HG03135 (cell line): Measurements from ENCODE around the gene SARNP.
"Not testable (repeated sequence)": the region's sequence is repeated elsewhere in the genome, so short reads cannot be mapped to it uniquely, and the experiment has no call there.

Experiments
- ATAC-seq: cut with Tn5 transposase; IDR thresholded peaks from one replicate; pipeline ENCODE4 v1.9.1; 2021; ENCODE audit warnings: mild to moderate bottlenecking, moderate library complexity; ENCODE audit not compliant: unreplicated experiment

The SARNP gene

DNA sequence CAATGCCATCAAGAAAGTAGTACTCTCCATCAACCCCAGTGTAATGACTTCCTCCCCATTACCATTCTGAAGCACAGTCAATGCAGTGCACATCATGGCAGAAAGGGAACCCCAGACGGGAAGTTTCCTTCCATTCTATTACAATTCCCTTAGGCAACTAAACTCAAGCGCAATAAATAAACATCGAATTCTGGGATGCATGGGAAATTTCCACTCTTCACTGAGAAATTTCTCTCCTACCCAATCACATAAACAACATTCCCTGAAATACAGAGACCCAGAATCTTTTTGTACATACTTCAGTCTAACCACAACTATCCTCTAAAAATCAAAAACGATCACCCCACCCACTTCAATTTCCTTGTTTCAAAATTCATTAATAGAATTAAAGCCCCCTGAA lies 20.0 kb downstream of the SARNP start:
- no peak for ATAC-seq

DNA sequence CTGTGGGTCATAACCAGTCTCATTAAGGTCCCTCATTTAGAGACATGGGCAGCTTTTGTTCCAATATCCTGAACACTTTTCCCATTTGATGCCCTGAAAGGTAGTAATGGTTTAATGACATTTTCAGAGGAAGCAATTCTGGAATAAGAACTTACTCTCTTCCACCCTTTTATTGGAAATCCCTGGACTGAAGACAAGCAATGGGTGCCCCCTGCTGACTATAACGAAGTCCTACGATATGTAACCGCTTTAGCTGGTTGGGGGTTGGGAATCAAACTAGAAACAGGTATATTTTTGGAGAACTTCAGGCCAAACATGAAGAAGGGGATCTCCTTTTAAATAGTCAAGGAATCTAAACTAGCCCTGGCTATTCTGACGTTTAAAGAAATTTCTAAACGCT lies 20.5 kb downstream of the SARNP start:
- no peak for ATAC-seq

DNA sequence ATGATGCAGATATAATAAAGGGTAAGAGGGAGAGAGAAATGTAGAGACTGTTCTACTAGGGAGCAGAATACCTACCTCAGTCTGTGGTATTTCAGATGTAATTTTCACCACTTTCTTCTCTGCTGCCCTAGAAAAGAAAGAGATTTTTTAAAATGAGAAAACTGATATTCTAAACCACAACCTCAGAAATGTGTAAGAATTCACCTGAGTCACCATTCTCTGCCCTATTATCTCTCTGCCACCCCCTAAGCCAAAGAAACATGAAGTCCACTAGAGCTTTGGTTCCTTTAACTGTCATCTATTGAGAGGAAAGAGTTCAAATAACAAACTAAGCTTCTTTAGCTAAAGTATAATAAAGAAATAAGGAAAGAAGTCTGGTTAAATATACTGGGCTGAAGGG lies 21.6 kb downstream of the SARNP start:
- no peak for ATAC-seq

GRCh38 chr12:55789893-55790292 lies 27.6 kb downstream of the SARNP start:
- no peak for ATAC-seq

- no peak for ATAC-seq
Observed at GRCh38 chr12:55789171-55789570, 28.4 kb downstream of the SARNP start.

GRCh38 chr12:55788546-55788945 lies 29.0 kb downstream of the SARNP start:
- ATAC-seq: no peak

- ATAC-seq: no peak
Observed at GRCh38 chr12:55780685-55781084, 36.8 kb downstream of the SARNP start.

- ATAC-seq: no peak
Observed at GRCh38 chr12:55777856-55778255, 39.7 kb downstream of the SARNP start.

GRCh38 chr12:55771736-55772135 lies 45.8 kb downstream of the SARNP start:
- no peak for ATAC-seq

- ATAC-seq: no peak
Observed at GRCh38 chr12:55767156-55767555, 50.4 kb downstream of the SARNP start.

DNA sequence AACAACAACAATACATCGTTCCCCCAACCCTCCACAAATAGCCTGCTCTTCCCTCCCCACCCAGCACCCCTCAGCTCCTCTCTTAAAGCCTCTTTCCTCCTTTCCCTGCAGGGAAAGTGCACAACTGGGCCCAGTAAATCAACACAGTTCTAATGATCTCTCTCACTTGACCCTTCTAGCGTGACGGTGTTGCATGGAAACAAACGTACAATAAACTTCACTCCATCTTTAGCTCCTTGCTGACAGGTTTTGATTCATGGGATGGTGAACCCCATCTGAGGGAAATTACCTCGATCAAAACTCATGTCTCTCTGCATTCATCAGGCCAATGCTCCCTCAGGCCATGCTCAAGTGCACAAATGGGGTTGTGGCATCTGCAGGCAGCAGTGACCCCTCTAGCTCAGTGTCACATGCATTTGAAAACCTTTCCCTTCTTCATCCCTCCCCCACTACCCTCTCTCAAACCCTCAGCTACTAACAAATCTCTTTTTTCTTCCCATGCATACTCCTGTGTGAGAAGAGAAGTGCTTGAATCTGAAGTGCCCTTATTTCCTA lies 51.7 kb downstream of the SARNP start:
- ATAC-seq: no peak

GRCh38 chr12:55762646-55763045 lies 54.9 kb downstream of the SARNP start:
- no peak for ATAC-seq

DNA sequence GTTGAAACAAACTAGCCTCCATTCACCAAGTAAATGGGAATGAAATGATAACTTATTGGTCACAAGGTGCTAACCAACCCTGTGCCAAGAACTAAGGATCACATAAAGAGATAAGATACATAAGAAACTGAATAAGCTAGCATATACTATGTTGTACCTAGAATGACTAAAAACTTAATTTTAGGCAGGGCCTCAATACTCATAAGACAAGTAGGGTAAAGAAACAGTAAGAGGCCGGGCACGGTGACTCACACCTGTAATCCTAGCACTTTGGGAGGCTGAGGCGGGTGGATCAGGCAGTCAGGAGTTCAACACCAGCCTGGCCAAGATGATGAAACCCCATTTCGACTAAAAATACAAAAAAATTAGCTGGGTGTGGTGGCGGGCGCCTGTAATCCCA lies 56.9 kb downstream of the SARNP start:
- no peak for ATAC-seq

GRCh38 chr12:55758575-55758974 lies 58.9 kb downstream of the SARNP start:
- ATAC-seq: not testable (repeated sequence)

DNA sequence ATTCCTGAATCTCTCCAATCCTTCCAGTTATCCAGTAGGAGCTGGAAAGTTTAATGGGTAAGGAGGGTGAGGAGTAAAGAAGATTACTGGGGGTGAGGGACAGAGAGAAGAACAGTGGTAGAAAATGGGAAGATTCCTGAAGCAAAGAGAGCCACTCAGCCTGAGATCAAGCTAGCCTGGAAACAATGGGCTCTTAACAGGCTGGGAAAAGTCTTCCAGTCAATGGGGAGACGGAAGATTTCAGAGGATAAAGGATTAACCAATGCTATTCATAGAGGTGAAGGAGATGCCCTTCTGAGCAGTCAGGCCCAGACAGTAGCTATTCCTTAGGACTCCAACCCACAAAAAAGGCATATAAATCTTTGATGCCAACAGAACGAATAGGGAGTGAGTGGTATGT lies 59.8 kb downstream of the SARNP start:
- no peak for ATAC-seq

DNA sequence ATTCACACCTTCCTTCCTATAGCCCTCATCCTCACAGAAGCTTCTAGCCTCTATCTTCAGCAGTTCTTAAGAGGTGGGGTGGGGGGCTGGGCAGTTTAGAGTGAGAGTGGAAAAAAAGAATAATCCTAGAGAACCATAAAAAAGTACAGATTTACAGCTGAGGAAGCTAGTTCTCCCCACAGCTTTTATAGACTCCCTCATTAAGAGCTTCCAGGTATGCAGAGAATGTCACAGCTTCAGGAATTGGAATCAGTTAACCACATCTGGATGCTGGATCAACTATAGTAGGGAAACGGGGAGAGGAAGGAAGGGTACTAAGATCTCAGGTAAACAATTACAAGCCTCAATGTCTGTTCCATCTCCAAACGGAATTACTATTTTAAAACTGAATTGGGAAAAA lies 62.3 kb downstream of the SARNP start:
- ATAC-seq: no peak

- ATAC-seq: no peak
Observed at GRCh38 chr12:55748230-55748993, 69.1 kb downstream of the SARNP start.

DNA sequence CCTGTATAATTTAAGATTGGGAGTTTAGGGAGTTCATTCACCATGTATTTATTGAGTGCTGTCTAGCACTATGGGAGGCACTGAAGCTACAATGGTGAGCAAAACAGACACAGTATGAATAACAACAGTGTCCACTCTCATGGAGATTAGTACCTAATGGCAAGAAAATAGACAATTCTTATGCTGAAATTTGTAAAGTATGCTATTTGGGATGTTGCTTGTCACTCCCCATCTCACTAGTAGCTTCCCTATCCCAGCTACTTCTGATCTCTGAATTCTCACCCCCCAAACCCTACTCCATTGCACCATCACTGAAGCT lies 70.7 kb downstream of the SARNP start:
- ATAC-seq: no peak

GRCh38 chr12:55746174-55746912 lies 71.2 kb downstream of the SARNP start:
- ATAC-seq: no peak

DNA sequence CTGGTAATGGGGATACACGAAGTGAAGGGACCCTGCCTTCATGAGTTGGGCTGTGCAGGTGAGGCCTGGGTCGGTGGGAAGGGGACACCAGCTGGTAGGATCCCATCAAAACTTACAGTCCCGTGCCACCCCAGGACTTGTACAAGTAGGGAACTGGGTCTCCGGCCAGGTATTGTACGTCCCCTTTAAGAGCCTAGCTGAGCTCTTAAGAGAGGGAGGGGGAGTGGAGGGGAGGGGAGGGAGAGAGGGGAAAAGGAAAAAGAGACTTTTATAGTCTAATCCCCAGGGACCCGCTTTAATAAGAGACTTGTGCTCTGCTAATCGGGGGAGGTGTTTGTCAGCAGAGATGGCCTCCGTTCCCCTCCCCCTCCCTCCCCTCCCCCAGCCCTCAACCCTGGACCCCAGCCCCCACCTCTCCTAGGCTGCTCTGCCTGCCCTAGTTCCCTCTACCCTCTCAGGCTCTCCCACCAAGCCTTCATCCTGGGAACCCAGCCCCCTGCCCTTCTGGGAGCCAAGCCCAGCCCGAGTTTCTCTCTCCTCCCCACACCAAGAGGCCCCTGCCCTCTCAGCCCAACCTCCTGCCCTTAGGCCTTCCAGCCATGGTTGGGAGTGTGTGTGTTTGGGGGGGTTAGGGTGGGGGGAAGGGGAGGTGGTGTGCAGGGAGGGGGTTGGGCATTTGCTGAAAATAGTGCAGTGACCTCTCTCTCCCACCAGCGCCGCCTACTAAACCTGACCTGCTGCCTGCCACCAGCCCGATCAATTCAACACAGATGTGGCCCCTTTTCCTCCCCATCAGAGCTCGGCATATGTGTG lies 72.0 kb downstream of the SARNP start:
- no peak for ATAC-seq

DNA sequence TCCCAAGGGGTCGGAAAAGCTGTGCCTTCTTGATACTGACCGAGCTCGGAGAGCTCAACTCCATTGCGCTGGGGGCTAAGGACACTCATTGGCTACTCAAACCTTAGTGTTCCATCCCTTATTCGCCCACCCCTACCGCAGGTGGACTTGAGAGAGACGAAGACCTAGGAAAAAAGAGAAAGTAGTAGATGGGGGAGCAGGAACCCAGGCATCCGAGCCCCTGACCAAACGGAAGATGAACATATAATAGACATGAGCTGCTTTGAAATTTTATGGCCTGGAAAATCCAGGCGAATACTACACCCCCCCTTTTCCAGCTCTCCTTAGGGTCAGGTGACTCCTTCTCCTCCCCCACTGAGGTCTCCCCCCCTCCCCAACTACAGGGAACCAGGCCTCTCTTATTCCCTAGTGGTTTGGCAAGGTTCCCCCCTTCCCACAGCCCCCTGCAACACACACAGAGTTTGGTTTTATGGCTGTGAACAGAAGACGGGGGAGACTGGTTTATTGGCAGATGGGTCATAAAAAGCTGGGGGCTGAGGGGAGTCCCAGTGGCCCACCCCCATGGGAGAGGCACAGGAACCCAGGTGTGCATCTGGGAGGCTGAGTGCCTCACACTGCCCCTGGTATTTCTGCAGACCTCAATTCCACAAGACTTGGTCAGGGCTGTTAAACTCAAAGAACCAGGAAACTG lies 73.0 kb downstream of the SARNP start:
- ATAC-seq: no peak
